GM18511 (cell line): ENCODE data around the gene SNX11.

ENCODE experiments used
- ATAC-seq: cut with Tn5 transposase; IDR thresholded peaks from one replicate; pipeline ENCODE4 v1.9.1; 2021; ENCODE audit warnings: mild to moderate bottlenecking, moderate library complexity; ENCODE audit not compliant: unreplicated experiment

The SNX11 gene

GRCh38 chr17:48131216-48131824 lies 23.8 kb downstream of the SNX11 start:
- ATAC-seq, result no peak

GRCh38 chr17:48132385-48132784 lies 24.8 kb downstream of the SNX11 start:
- no peak for ATAC-seq

GRCh38 chr17:48134912-48135480 lies 27.4 kb downstream of the SNX11 start:
- no peak for ATAC-seq

DNA sequence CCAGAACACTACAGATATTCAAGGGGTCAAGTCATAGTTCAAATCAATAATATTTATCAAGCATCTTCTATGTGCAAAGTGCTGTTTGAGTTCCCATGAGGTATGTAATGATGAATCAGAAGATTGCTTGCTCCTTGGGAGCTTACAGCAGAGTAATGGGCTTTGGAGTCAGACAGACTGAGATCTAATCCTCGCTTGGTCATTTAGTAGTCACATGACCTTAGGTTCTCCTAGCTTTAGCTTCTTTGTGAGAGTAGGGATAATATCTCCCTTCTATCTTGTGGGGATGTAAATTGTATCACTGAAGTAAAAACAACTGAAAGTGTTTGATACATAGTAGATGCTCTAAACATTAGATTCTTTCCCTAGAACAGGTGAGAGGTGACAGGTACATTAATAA lies 30.1 kb downstream of the SNX11 start:
- ATAC-seq, result no peak

DNA sequence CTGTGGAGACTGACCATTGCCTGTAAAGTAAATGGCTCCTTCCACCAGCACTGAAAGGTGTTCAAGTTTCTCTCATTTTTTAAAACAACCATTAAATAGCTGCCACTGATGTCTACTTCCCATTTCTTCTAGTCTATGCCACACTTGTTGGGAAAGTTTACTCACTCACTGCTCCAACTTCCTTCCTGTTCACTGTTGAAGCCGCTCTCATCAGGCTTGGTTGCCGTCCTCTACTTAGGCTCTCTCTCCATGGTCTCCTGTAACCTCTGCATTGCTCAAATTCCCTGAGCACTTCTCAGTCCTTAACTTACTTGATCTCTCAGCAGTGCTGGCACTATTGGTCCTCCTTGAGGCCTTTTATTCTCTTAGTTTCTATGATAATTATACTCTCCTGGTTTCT lies 32.4 kb downstream of the SNX11 start:
- no peak for ATAC-seq

DNA sequence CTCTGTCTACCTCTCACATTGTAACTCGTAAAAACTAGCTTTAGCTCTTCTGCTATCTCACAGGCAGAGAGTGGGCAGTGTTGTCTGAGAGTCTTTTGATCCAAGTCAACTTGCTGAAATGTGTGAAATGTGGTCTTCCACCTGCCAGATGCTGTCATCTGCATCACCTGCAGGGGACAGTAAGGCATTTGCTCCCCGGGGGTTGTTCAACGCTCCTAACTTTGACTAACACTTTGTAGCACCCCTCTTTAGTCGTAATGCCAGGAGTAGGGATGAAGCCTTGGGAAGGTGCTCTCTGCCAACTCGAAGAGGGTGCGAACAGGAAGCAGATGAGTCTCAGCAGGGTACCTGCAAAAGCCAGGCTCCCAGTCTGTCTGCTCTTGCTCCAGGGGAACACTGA lies 36.1 kb downstream of the SNX11 start:
- no peak for ATAC-seq

- no peak for ATAC-seq
These were observed 36.7 kb downstream of the SNX11 start for GRCh38 chr17:48144231-48144630.

DNA sequence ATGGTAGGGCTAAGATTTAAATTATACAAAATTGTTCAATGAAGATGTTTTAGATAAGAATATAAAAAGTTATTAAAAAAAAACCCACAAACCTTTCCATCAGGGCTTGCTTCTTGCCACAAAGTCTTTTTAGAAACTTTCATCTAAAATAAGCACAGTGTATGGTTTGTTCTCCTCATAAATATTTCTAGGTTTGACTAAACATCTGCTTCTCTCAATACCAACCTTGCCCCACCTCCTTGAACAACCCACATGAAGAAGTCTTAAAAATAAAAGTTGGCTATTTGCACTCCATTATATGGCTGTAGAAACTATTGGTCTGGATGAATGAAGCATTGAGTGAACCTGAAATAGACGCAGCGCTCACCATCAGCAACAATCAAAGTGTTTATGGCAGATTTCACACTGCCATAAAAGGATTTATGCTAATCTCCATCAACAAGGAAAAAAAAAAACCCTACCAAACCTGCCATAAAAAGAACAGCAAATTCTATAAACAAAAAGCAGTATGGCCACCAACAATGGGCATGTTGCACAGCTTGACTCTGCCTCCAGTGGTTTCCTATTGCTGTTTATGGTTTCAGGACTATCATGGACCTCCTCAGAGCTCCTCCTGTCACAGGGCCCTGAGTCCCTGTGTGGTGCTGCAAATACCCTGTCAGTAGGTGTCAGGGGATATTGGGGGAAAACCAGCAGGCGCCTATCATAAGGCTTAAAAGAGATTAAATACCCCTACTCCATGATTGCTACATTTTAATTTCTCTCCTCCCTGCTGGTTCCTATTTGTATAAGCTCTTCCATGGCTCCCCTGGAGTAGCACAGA lies 37.6 kb downstream of the SNX11 start:
- ATAC-seq, result no peak

DNA sequence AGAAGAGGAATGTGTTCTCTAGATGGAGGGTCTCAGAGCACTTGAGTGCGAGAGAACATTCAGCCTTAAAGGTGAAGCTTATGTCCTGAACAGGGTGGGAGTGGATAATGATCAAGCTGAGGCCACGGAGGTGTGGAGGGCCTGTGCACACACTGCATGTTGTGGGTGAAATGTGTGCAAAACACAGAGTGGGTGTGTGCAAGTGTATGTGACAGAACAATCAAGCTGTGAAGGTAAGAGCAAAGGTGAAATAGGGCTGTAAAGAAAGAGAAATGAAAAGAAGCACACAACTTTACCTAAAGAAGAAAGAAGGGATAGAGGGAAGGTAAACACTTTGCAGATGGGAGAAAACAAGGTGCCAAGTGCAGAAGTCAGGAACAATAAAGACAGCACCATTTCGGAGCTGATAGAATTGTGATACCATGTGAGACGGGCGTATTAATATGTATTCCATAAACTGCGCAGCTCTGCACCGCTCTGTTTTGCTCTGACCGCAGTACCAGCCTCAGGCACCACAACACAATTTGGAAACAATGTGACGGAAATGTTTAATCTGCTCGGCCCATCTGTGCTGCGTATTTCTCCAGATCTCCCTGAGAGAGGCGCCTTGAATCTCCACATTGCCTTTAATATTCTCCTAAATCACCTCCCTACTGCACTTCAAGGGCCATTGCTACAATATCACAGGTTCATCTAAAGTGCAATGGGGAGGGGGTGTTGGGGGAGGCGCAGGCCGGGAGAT lies 40.6 kb downstream of the SNX11 start:
- no peak for ATAC-seq

DNA sequence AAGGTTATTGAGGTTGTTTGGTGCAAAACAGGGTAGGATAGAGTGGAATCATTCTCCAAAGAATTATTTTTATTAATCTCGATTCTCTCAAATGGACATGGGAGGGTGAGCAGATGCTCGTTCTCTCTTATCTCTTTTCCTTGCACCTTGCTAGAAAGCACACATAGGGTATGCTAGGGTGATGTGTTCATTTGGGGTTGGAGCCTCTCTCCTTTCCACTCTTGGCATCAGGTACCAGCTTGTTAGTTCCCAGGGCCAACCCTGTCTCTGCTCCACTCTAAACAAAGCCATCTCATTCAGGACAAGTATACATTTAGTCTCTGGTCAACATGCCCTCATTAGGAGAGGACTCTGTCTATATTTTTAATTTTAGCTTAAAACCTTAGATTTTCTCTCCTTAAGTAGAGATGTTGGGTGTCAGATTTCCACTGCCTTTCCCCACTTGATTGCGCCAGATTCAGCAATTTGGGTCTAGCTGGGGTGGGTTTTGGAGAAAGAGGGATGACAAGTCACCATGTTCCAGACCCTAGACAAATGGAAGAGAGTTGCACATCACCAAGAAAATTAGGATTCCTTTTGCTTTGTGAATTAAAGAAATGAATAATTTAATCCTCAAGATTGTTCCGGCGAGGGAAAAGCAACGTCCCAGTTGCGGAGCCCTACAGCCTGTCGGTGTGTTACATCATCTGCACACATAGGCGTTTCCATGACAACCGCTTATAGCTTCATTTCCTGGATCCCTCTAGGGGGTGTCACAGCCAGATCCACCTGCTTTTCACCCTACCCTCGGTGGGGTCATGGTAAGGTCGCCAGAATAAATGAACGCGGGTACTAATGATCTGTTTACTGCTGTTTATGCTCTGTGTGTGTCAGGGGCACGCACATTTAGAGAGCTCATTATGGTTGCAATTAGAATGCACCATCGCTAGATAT lies 41.6 kb downstream of the SNX11 start:
- ATAC-seq, result no peak

- no peak for ATAC-seq
These were observed 42.4 kb downstream of the SNX11 start for GRCh38 chr17:48149787-48150463.

- ATAC-seq, result no peak
These were observed 43.0 kb downstream of the SNX11 start for GRCh38 chr17:48150597-48151001.

GRCh38 chr17:48151220-48151619 lies 43.7 kb downstream of the SNX11 start:
- no peak for ATAC-seq

DNA sequence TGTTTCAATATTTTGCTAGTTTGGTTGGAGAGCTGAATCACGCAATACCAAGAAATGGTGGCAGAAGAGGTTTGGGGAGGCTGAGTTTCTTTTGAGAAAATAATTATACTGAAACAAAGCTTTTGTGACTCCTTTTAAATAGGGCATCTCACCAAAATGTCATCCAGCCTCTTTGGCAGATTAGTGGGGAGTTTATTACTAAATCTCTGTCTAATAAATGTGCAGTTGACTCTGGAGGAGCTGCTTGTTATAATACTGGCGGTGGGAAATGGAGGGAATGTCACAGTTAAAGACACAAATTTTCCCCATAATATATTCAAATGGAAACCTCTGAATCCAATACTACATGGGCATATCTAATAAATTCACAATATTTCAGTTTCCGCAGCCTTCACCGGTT lies 44.7 kb downstream of the SNX11 start:
- no peak for ATAC-seq

DNA sequence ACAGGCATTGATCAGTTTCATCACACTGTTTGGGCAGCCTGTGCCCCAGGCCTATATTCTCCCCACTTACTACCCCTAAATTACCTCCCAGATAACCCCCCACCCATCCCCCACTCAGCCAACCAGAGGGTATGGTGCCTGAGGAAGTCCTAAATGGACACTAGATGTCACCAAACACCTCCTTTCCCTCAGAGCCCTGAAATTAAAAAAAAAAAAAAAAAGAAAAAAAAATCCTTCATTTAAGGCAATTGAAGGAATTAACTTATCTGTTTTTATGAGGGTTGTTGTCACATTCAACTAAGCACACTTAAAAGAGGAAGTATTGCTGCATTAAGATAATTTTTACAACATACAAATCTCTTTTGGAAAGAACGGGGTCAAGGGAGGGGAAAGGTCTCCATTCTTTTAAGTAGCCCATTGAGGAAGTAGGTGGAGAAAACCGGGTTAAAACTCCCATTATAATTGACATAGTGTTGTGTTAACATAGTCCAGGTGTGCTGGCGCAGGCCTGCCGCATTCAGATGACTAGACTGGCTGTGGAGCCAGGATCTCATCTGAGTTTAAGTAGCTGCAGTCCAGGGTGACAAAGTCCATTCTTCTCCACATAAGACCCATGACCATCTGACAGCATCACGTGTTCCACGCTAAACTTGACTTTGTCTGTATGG lies 46.3 kb downstream of the SNX11 start:
- ATAC-seq, result no peak

GRCh38 chr17:48155889-48156611 lies 48.5 kb downstream of the SNX11 start:
- ATAC-seq, result no peak

DNA sequence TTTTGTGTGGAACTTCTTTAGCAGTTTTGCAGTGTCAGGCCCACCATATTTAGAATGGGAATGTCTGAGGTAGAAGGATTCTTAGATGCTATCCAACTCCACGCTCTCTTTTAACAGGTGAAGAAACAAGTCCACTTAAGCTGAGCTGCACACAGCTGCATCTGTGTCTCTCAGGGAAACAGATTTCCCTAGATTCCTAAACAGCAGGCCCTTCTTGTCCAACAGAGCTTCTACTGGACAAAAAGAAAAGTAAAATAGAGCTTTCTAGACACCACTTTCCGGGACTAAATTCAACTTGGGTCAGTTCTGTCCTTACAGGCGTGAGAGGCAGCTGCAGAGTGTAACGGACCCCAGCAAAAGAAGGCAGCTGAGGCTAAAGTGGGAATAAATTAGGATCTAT lies 51.7 kb downstream of the SNX11 start:
- ATAC-seq, result no peak

DNA sequence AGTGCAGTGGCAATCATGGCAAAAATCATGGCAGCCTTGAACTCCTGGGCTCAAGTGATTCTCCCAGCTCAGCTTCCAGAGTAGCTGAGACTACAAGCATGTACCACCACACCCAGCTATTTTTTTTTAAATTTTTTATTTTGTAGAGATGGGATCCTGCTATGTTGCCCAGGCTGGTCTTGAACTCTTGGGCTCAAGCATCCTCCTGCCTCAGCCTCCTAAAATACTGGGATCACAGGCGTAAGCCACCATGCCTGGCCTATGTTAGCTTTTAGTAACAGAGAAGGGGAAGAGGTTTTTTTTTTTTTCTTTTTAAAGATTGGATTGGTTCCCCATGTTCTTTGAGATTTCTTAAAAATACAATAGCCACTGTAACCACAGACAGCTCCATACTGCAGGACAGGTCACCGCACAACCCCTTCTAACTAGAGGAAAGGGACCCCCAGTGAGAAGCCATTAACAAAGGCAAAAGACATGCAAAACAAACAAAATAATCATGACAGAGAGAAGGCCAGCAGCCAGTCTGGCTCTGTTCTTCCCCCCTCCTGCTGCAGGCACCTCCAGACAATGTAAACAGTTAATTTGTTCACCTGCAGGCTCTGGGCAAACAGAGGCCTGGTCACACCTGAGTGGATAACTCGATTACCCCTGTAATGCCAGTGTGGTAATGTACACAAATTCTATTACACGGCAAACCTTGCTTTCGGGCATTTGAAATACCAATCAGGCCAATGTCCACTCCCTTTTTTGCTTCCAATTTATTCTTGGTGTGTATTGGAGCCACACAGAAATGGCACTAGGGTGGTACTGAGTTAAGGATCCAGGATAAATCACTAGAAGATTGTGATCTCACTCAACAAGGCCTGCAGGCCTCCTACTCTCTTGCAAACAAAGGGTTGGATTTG lies 52.9 kb downstream of the SNX11 start:
- ATAC-seq, result no peak
